ENCODE data around the gene PLET1.

The PLET1 gene

DNA sequence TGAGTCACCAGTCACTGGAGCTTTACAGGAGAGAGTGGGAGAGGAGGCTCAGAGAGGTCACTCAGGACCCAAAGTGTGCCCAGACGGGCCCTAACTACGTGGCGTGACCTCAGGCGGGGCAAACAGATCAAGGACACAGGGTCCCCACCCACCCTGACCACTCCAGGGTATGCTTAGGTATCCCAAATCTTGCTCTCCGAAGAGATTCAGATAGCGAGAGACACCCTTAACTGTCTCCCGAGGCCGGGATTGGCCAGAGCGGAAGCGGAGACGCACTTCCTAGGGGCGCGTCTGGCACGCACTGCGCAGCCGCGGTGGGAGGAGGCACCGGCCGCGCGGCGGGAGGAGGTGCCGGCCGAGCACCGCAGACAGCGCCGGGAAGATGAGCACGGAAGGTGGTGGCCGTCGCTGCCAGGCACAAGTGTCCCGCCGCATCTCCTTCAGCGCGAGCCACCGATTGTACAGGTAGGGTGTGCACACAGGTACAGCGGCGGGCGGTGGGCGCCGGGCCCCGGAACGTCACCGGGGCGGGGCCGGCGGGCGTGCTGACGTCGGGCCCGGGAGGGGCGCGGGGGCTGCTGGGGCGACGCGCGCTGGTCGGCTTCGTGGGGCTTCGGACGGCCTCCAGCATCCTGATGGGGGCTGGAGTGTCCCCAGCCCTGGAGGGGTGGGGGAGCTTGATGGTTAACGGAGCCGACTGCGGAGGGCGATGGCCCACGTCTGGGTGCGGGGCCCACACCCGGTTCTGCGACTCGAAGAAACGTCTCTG lies 34.4 kb downstream of the PLET1 start, which contains the start of gene PTS:
PTS (plus strand) TSS at position 367 of the 769 bp plus-strand sequence; CDS start at position 383, 16 bp downstream.
- peak; percentile 90 for DNase-seq (ENCODE audit: extremely low read depth, insufficient read length)
- Histone ChIP-seq H3K36me3 (ENCODE audit: control insufficient read depth, insufficient read depth, low read length) (peaks cover 5% of the 10 kb centered on the region), H3K27me3 (replicated peaks; ENCODE audit: control insufficient read depth, insufficient read depth, low read length) (no peaks in the 10 kb centered on the region), H3K4me3 (replicated peaks; ENCODE audit: low read depth, low read length) (peak within 1 kb of the TSS; percentile 75)
- TF ChIP-seq, protein P1, sequence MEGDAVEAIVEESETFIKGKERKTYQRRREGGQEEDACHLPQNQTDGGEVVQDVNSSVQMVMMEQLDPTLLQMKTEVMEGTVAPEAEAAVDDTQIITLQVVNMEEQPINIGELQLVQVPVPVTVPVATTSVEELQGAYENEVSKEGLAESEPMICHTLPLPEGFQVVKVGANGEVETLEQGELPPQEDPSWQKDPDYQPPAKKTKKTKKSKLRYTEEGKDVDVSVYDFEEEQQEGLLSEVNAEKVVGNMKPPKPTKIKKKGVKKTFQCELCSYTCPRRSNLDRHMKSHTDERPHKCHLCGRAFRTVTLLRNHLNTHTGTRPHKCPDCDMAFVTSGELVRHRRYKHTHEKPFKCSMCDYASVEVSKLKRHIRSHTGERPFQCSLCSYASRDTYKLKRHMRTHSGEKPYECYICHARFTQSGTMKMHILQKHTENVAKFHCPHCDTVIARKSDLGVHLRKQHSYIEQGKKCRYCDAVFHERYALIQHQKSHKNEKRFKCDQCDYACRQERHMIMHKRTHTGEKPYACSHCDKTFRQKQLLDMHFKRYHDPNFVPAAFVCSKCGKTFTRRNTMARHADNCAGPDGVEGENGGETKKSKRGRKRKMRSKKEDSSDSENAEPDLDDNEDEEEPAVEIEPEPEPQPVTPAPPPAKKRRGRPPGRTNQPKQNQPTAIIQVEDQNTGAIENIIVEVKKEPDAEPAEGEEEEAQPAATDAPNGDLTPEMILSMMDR (IDR thresholded peaks at IDR 0.05; ENCODE audit: insufficient read depth, low read length, poor library complexity, severe bottlenecking), result no peak

DNA sequence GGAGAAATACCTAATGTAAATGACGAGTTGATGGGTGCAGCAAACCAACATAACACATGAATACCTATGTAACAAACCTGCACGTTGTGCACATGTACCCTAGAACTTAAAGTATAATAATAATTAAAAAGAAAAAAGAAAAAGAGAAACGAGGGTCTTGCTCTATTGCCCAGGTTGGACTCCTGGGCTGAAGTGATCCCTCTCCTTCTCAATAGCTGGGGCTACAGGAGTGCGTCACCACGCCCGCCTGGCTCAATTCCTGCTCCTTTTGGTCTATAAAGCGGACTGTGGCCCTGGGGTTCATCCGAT lies 35.0 kb downstream of the PLET1 start:
- Histone ChIP-seq H3K27me3 (replicated peaks; ENCODE audit: control insufficient read depth, insufficient read depth, low read length) (no peaks in the 10 kb centered on the region), H3K4me3 (replicated peaks; ENCODE audit: low read depth, low read length) (peak overlapping the region; percentile 75), H3K36me3 (ENCODE audit: control insufficient read depth, insufficient read depth, low read length) (peaks cover 5% of the 10 kb centered on the region)
- DNase-seq (ENCODE audit: extremely low read depth, insufficient read length), result no peak
- TF ChIP-seq, protein P1 (IDR thresholded peaks at IDR 0.05; ENCODE audit: insufficient read depth, low read length, poor library complexity, severe bottlenecking), result no peak

DNA sequence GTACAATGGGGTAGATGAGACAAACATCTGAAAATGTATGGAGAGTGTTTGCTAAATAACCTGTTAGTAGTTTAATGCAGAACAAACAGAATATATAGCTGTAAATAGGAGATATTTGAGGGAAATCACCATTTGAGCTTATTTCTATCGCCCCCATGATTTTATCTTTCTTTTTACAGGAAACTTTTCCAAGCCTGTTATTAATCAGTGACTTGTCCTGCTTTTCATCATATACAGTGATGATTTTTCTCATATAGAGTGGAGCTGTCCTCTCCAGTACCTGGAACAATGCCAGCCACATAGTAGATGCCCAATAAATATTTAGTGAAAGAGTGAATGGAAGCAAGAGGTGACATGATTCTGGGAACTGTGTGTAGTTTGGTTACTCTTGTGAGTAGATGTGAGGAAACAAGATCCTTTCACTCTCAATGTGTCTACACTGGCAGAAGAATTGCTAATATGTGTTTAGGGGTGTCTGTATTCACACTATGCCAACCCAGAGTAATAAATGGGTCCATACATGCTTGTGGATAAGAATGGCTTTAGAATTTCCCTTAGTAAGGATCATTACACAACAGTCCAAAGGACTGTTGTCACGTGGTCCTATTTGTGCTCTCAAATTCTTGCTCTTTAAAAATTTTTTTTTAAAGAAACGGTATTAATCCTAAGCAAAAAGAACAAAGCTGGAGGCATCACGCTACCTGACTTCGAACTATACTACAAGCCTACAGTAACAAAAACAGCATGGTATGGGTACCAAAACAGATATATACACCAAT lies 36.7 kb downstream of the PLET1 start:
- Histone ChIP-seq H3K4me3 (replicated peaks; ENCODE audit: low read depth, low read length) (no peak overlapping the region), H3K27me3 (replicated peaks; ENCODE audit: control insufficient read depth, insufficient read depth, low read length) (no peaks in the 10 kb centered on the region), H3K36me3 (ENCODE audit: control insufficient read depth, insufficient read depth, low read length) (no peaks in the 10 kb centered on the region)
- TF ChIP-seq, protein P1 (IDR thresholded peaks at IDR 0.05; ENCODE audit: insufficient read depth, low read length, poor library complexity, severe bottlenecking), result no peak
- DNase-seq (ENCODE audit: extremely low read depth, insufficient read length), result no peak

DNA sequence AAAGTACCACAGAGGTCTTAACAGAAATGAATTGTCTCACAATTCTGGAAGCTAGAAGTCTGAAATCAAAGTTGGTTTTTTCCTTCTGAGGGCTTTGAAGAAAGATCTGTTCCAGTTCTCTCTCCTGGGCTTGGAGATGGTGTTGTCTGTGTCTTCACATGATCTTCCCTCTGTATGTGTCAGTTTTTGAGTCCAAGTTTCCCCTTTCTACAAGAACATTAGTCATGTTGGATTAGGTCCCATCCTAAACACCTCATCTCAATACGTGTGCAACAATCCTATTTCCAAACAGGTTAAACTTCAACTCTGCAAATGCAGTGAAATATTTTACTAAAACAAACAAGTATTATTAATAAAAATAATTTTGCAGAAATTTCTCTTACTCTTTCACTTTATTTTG lies 37.5 kb downstream of the PLET1 start:
- no peak for DNase-seq (ENCODE audit: extremely low read depth, insufficient read length)
- H3K27me3 ChIP-seq (replicated peaks; ENCODE audit: control insufficient read depth, insufficient read depth, low read length), result no peaks in the 10 kb centered on the region
- TF ChIP-seq, protein P1 (IDR thresholded peaks at IDR 0.05; ENCODE audit: insufficient read depth, low read length, poor library complexity, severe bottlenecking), result no peak
- H3K36me3 ChIP-seq (ENCODE audit: control insufficient read depth, insufficient read depth, low read length), result no peaks in the 10 kb centered on the region
- no peak overlapping the region for H3K4me3 ChIP-seq (replicated peaks; ENCODE audit: low read depth, low read length)

DNA sequence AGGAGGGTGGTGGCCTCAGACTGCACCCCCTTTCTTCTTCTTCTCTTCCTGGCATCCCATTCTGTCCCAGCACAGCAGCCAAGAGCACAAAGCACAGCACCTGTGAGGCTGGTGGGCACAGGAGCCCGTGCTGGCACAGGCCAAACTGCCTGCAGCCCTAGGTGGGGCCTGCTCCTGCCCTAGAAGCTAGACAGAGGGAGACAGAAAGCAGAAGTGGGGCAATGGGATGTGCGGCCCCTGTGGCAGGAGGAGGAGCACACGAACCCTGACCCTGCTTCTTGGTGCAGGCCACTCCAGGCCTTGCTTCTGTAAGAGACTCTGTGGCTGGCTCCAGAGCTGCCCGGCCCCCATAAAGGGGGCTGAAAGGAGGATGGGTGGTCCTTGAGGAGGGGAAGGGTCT lies 38.4 kb downstream of the PLET1 start:
- TF ChIP-seq, protein P1 (IDR thresholded peaks at IDR 0.05; ENCODE audit: insufficient read depth, low read length, poor library complexity, severe bottlenecking), result no peak
- Histone ChIP-seq H3K27me3 (replicated peaks; ENCODE audit: control insufficient read depth, insufficient read depth, low read length) (no peaks in the 10 kb centered on the region), H3K36me3 (ENCODE audit: control insufficient read depth, insufficient read depth, low read length) (no peaks in the 10 kb centered on the region), H3K4me3 (replicated peaks; ENCODE audit: low read depth, low read length) (no peak overlapping the region)
- DNase-seq (ENCODE audit: extremely low read depth, insufficient read length), result no peak
